Colon (tissue), 2 donors: ENCODE data around the gene CLSTN1.

Source experiments
- FAIRE-seq: peaks from 2 replicates; lab custom pipeline; 2012; peaks lifted over from hg19 to GRCh38; lab: Jason Lieb, UNC
- donor health status: control.
- donor health status: control.

The CLSTN1 gene

DNA sequence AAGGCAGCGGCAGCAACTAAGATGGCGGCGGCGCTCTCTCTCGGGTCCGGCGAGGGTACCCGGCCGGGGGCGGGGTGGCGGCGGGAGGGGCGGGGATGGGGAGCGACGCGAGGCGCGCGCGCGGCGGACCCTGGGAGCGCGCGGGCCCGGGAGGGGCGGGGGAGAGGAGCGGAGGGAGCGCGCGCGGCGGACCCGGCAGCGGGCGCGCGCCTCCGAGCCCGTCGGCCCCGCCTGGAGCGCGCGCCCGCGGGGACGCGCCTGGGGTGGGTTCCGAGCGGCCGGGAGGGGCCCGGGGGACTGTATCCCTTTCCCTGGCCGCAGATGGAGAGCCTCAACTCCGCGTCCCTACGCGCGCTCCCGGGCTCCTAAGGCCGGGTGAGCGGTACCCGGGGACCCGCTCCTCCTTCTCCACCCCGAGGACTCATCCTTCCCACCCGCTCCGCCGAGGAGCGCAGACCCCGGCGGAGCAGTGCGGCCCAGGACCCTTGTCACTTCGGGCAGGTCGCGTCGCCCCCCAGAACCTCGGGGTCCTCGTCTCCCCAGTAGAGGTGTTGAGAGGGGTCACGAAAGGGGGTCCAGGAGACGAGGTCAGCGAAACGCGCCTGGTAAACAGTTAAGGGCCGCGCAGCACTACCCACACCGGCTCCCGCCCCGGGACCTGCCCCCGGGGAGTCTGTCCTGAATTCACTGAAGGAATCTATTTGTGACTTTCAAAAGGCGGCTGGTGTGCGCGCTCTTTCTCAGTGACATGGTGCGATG lies at the start of gene CLSTN1:
Gene CLSTN1, minus strand, starts transcription at position 23 of the 759 bp plus-strand sequence. CDS start 232 bp downstream, outside the sequence.
- no peak for FAIRE-seq

DNA sequence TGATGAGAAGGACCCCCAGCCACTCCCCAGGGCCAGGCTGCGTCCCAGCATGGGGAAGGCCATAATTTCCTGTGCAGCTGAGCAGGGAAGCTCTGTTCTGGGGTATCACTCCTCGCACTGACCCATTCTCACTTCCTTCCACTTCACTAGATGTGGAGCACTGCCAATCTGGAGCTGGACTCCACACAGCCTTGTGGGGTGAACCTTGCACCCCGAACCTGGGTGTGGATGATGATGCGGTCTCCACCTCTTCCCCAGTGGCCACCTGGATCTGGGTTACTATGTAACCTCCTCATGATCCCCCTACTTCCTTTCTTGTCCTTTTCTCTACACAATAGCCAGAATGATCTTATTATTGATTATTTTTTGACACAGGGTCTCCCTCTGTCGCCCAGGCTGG lies 49.6 kb upstream of the CLSTN1 start:
- no peak for FAIRE-seq

DNA sequence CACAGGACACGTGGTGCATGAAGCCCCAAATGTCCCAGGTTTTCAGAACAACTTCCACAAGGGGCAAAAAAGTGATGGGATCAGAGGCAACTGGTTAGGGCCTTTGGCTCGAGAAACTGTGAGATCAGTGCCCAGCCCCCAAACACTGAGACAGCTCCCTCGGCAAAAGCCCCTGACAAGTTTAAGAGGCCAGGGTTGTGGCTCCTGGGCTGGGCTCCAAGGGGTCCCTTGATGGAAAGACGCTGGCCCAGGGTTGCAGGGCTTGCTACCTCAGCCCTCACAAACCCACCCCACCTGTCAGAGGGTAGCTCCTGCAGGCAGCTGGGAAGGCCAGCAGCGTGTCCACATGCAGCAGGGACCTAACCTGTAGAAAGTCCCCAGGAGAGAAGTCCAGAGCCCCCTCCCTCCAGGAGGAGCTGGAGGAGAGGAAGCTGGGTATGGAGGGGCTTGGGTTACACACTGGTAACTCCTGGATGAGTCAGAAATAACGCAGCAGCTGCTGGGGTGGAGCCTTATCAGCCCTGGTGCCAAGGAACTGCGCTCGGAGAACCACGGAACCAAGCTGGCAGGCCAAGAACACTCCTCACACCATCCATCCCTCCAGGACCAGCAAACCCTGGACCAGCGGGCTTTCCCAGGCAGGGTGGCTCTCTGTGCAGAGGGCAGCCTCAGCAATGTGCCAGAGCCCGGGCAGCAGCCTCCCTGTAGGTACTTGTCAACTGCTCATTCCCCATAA lies 48.8 kb upstream of the CLSTN1 start:
- FAIRE-seq, result no peak

DNA sequence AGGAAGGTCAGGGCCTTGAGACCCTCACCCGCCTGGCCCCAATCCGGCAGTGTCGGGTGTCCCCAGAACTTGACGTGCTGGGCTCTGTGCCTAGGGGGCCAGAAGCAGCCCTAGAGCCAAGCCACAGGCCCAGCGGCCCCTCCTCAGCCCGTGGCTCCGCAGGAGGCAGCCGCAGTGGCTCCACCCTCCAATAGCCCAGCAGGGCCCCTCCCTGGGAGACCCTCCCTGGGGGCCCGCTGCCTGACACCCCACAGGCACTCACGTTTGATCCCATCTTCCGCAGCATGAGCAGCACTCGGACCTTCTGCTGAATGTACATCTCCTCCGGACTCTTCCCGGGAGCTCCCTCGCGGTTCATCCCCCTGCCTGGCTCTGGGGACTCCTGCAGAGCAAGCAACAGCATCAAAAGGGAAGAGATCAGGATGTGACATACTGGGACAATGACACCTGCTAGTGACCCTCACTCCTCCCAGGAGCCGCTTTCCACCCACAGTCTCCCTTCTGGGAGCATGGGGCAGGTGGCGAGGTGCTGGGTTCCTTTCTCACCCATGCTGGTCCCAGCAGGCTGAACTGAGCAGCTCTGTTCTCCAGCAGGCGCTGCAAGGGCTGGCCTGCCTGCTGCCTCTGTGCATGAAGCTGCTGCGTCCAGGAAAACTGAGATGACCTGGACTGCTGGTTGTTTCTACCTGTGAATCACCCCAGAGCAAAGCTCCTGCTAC lies 48.1 kb upstream of the CLSTN1 start:
- FAIRE-seq, result no peak

DNA sequence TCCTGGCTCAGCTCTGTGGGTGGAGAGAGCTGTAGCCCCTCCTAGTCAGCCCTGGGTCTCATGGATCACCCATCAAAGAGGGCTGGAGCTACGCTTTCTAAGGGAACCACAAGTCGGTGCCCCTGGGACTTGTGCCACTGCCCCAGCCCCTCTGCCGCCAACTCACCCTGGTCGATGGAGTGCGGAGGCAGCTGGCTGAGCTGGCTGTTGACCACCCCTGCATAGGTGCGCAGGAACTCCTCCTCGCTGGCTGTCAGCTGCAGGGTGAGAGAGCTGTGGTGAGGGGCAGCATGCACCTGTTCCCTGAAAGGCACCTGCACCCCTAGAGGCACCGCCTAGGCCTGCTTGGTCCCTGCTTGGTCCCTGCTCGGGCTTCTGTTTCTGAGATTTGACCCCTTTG lies 47.3 kb upstream of the CLSTN1 start:
- no peak for FAIRE-seq

DNA sequence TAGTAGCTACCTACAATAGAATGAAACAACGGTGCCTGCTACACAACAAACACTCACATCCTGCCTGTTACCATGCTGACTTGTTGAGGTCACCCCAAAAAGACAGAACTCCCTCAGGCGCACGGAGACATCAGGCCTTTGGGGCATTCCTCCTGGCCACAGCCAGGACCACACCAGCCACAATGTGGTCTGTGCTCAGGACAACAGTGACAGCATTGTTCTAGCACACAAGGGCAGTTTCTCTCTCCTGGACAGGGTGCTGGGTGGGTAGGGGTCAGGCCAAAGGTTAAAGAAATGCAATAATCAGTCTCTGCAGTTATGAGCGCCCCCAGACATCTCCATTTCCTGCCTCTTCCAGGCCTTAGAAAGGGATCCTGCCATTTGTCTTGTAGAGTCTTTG lies 46.8 kb upstream of the CLSTN1 start:
- no peak for FAIRE-seq

DNA sequence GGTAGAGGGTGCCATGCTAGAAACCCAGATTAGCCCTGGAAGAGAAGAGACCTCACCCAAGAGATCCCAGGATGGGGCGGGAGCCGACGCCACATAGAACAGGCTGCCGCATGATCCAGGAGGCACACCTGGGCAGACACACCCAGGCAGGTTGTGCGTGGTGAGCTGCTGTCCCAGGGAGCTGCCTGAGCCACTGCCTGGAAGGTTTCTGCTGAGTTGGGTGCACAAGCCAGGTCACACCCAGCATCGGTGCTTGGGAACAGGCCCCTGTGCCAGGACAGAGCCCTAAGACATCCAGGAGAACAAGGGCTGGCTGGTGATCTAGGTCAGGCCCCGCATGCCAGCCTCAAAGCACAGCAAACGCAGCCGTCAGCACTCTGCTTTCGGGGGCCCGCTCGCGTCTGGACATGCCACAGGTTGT lies 46.1 kb upstream of the CLSTN1 start:
- no peak for FAIRE-seq

DNA sequence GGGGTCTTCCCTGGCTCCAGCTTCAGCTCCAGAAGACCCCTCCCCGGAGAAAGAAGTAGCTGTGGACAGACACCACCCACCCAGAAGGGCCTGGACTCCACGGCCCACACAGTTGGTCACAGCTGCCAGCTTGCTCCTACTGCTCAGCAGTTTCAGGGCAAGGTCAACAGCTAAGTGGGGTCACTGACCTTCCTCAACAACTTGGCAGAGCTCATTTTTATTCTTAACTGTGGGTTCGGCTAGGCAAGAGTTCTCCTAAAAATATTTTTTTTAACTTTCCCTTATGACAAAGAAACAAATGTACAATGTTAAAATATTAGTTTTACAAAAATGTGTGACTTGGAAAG lies 44.5 kb upstream of the CLSTN1 start:
- FAIRE-seq, result no peak

DNA sequence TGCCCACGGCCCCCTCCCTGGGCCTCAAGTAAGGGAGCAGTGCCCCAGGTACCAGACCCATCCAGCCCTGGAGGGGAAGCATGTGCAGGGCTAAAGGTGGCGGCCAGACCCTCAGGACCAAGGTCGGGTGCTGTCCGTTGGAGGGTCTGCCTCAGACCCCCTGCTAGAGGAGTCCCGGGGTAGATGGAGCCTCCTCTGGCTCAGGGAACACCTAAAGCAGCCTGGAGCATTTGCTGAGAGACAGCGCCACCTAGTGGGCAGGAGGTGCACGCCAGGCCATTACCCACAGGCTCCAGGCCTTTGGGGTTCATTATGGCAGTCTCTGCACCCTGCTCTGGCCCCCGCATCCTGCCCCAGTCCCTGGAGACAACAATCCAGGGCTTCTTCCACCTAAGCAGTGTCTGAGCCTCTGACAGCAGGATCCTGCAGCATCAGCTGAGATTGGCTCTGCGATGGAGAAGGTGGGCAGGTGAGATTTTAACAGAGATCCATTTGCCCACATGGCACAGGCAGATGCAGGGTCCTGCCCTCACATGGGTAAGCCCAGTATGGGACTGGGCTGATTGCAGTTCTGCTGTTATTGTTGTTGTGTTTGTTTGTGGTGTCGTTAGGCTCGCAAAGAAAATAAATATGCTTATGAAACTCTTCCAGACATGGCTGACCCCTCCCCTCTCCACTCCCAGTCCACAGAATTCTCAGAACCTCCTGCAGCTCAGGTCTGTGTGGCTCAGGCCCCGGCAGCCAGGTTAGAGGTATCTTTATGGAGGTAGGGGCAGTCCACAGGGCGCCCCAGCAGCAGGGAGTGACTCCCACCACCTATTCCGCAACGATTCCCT lies 43.9 kb upstream of the CLSTN1 start:
- FAIRE-seq, result no peak

DNA sequence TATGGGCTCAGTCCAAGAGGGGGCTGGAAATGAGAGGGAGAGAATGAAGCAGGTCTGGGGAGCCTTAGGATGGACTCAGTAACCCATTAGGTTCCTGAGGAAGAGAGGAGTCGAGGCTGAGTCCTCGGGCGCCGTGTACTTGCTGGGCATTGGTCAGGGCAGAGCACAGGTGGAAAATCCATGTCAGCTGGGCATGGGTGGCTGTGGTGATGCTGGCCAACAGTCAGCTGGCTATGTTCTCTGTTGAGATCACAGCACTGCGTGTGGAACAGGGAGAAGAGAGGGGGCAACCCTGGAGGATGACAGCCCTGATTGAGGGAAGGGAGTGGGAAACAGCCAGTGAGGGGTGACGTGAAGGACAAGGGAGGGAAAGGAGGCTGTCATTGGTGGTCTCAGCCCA lies 43.1 kb upstream of the CLSTN1 start:
- no peak for FAIRE-seq

DNA sequence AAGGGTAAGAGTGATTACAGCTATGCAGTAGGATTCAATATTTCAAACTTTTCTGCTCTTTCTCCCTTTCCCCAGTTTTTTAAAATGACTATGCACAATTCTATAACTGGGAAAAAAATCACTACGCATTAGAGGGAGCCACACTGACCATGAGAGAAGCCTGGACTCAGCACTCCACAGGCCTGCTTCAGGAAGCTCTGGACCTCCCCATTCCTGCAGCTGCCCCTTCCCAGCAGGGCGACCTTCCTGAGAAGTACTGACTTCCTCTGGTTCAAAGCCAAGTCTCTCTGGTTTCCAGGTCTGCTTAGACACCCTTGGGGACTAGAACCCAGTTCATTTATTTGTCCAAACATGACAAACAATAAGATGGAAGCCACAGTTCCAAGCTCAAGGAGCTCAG lies 42.0 kb upstream of the CLSTN1 start:
- no peak for FAIRE-seq

DNA sequence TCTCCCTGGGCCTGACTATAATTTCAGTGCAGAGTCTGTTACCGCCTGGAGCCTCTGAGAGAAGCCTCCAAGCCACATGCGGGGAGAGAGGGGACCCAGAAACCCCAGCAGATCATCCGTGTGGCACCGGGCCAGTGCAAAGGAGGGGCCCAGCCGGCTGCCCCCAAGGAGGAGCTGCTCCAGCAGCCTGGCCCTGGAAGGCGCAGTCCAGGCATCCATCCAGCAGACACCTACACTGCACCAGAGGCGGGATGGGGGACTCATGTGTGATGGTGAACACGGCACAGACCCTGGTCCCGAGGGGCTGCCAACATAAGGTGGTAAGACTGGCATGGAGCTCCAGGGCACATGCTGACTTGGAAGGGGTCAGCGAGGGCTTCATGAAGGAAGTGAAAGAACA lies 39.6 kb upstream of the CLSTN1 start:
- FAIRE-seq, result no peak

DNA sequence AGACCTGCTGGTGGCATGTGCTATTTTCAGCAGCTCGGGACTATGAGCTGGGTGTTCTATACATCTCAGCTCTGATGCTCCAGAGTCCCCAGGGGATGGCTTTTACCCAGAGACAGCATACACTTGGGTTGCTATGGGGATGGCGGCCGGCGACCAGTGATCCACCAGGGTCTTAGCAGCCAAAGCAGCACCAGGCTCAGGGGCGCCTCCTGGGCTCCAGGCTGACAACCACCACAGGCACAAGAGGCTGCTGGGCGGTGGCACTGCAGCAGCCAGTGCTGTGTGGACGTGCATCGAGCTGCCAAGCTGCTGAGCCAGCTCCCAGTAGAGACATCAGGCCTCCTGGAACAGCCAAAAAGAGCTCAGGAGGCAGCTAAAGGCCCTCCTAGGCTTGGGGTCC lies 37.6 kb upstream of the CLSTN1 start:
- FAIRE-seq, result no peak

DNA sequence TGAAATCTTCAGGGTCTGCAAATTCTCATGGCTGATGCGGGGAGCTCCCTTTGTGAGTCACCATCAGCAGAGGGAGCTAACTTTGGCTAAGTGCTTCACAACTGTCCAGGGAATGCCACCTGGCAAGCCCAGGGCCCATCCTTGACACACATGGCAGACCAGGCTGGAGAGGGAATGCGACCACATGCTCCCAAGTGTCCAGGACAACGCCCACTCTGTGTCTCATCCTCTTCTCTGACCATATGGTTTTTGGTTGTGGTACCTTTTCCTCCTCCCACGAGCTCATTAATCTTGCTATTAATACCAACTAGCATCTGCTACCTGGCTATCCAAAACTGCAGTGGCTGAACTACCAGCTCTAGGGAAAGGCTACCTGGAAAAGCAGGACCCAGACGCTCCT lies 37.1 kb upstream of the CLSTN1 start:
- no peak for FAIRE-seq

DNA sequence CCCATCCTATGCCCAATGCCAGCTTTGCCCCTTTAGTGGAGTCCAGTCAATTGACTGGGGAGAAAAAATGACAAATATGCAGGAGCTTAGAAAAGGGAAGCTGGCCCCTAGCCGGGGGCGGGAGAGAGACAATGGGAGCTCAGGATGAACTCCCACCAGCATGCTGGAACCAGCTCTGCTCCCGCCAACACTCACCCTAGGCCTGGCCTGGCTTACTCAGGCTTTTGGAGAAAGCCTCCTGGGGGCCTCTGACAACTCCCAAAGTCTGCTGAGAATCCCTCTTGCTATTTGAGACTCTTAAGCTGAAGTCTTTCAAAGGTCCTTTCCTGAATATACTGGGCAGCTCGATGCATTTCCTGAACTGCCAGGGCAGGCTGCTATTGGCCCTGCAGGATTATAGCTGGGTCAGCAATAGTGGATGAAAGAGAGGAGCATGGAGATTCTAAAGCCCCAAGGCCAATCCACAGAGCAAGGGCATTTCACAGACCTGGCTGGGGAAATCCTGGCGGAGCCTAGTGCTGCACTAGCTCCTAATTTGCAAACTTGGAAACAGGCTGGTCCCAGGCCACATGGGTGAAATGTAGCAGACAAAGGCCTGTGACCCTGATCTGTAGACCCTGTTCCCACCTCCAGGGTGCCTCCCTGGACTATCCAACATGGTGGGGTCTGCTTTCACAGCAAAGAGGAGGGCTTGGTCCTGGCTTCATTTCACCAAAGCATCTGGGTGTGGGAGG lies 35.7 kb upstream of the CLSTN1 start:
- no peak for FAIRE-seq

DNA sequence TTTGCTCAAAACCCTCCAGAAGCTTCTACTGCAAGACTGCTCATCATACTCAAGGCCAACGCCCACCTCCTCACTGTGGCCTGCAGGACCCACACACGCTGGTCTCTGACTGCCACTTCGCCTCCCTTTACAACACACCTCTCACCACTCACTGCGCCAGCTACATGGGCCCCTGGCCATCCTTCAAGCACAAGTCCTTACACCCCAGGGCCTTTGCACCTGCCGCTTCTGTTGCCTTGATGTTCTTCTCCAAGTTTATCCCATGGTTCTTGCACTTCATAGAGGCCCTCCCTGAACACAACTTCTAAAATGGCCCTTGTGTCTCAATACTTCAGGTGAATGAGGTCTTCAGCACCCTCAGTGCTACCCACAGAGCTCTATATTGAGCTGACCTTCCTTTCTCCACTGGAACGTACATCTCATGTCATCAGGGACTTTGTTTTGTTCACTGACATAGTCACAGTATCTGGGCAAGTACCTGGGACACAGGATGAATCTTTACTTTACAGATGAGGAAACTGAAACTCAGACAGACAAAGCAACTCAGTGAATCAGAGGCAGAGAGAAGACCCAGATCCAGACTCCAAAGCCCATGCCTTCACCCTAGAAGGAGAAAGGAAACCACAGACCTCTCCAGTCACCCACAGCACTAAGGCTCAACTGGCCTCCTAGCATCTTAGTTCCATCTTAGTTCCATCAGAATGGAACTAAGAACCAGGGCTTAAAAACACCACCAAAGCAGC lies 34.7 kb upstream of the CLSTN1 start:
- no peak for FAIRE-seq

DNA sequence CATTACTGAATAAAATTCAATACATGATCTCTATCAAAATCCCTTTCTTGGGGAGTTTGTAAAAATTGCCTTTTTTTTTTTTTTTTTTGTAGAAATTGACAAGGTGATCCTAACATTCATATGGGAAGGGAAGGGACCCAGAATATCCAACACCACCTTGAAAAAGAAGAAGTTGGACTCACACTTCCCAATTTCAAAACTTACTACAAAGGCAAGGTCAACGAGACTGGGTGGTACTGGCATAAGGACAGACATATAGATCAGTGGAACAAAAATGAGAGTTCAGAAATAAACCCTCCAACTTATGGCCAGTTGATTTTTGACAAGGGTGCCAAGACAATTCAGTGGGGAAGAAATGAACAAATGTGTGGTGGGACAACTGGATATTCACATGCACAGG lies 31.4 kb upstream of the CLSTN1 start:
- no peak for FAIRE-seq

DNA sequence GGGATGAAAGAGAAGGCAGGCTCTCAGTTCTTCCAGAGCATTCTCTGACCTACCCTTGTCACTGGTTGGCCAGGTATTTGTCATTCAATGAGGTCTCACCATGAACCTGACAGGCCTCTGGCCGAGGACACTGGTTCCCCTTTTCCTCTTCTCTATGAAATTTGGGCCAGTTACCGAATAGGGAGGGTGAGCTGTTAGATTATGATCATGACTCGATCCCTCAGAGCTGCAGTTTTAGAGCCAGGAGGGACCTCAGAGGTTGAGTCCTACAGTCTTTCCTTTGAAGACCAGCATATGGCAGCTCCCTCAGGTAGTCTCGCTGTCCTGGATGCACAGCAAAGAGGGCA lies 29.5 kb upstream of the CLSTN1 start:
- FAIRE-seq, result no peak

DNA sequence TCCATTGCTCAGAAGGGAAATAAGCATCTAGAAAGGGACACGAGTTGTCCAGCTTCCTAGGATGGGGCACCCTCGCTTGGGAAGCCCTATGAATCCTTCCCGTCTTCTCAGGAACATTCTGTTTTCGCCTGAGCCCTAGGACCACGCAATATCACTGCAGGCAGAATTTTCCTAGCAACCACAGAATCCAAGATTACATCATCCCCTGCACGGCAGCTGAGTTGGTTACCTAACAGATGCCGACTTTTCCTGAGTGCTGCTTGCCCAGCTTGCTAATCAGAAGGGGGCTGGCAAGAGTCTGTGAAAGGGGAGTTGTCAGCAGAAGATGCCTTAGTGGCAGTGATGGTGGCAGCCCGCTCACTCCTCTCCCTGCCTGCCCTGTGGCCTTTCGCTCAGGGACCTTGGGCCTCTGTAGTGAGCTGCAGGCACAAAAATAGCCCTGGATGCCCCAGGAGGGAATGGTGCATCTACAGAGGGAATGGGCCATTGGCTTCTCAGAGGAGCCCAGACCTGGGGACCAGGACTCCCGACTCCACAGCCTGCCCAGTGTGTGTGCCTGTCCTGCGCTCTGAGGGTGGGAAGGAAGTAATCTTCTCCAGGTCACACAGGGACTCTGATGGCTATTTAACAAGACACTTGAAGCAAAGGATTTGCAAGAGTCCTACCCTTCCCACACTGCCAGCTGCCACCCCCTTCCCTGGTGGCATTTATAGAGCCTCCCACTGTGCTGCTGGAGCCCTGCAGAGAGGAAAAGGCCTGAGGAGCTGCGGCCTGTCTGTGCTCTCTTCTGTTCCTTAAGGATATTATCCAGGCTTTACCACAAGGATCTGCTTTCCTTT lies 28.9 kb upstream of the CLSTN1 start:
- FAIRE-seq, result no peak

DNA sequence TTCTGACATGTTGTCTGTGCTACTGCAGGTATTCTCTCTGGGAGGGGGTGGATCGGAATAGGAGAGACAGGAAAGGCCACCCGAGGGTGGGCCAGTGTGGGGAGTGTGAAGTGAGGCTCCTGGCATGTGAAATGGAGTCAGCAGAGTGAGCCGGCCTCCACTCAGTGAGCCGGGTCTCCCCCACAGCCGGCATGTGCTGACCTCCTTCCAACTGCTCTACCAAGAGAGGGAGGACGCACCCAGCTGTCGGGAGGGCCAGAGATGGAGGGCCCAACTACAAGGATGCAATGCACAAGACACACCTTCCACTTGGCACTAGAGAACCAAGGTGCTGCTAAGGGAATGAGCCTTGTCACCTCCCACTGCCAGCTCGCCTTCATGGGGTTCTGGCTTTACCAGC lies 28.2 kb upstream of the CLSTN1 start:
- FAIRE-seq, result no peak
